Stimulated activated CD8-positive, alpha-beta memory T cell treated with anti-CD3 and anti-CD28 coated beads, Interleukin-4, amount 100 ng/mL, for 48 hours (primary cell): ENCODE measurements around the gene WDR27.

Experiments
- DNase-seq: peaks from one replicate; pipeline ENCODE4 v3.0.0-alpha.2; 2020

WDR27 gene

DNA sequence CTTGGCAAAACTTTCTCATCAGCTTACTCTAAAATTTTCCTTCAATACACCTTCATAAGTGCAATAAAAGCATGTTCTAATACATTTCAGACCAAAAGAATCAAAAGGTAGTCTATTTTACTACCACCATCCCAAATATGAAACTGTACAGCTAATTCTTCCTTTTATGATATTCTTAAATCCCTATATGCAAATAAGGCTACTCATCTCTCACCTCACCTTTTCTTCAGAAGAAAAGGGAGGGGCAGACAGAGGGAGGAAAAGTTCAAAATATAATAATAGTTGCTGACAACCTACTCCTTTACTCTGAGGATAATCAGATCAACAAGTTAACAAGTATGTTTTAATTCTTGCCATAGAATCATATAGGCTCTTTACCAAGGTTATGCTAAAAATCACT is 7.5 kb upstream of the WDR27 start:
- DNase-seq = no peak

DNA sequence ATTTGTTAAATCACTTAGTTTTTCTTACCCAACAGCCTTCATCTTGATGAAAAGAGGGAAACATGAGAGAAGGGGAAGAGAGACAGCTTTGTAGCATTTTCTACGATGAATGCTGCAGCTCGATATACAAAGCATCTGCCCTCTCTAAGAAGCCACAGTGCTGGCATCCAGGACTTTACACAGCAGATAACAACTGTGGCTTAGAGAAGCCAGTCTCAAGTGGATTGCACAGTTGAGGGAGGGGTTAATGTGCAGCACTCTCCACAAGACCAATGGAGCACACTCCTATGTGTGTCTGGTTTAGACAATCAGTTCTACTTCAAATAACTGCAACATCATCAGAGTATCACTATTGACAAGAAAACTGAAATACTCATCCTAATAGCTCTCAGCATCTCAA is 5.9 kb upstream of the WDR27 start:
- no peak for DNase-seq

DNA sequence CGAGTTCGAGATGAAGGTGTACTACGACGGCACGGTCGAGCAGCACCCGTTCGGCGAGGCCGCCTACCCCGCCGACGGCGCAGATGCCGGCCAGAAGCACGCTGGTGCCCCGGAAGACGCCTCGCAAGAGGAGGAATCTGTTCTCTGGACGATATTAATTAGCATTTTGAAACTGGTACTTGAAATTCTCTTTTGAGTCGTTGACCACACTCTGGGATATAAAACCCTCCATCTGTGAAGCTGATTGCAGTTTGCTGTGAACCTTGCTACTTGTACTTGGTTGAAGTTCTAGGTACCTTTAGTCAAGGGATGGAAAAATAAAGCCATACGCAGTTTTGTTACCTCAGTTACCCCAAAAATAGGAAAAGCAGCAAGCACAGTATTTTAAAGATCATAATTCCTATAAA is 1.0 kb upstream of the WDR27 start:
- DNase-seq = no peak

DNA sequence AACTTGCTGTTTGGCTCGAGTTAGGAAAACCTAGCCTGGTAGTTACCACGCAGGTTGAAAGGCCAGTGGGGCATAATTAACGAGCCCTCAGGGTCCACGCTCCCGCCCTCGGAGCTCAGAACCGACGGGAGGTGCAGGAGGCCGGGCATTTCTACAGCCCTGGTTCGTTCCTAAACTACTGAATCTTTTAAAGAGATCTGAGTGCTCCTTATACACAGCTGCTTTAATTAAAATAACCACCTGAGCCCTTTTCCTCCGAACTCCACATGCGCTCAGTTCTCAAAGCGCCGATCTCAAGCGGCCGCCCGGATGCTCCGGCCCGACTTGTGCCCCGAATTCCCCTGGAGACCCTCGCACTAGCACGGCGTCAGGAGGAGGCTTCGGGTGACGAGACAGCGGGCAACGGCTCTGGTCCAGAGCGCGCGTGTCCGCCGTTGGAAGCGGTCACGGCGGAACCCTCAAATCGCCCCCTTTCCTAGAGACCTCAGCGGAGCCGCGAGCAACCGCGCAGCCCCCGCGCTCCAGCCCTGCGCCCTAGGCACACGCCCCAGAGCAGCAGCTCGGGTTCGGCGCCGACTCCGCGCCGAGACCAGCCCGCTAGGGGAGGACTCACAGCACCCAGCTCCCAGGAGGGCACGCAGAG is 397 bp downstream of the WDR27 start:
- peak; percentile 43 for DNase-seq

DNA sequence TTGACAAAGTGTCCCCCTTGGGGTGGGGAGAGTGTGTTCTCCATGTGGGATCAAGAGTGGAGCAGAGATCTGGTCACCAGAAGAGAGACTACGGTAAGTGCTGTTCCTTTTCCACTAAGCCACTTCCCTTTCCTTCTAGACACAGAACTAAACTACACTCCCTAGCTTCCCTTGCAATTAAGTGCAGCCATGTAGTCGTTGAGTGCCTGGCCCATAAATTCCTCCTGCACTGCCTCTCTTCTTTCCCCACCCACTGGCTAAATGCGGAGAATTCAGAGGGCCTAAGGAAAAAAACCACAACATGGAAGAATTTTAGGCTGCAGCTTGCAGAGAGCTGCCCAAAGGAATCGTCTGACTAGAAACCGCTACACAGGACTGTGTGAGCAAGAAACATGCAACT is 1.5 kb downstream of the WDR27 start:
- DNase-seq = no peak

DNA sequence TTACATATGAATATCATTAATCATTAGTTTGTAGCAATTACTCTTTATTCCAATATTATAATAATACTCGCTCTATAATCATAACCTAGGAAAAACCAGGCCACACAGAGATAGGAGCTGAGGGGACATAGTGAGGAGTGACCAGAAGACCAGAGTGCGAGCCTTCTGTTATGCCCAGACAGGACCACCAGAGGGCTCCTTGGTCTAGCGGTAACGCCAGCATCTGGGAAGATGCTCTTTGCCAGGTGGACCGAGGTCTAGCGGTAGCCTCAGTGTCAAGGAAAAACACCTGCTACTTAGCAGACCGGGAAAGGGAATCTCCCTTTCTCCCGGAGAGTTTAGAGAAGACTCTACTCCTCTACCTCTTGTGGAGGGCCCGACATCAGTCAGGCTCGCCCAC is 4.7 kb downstream of the WDR27 start:
- DNase-seq = peak; percentile 47

DNA sequence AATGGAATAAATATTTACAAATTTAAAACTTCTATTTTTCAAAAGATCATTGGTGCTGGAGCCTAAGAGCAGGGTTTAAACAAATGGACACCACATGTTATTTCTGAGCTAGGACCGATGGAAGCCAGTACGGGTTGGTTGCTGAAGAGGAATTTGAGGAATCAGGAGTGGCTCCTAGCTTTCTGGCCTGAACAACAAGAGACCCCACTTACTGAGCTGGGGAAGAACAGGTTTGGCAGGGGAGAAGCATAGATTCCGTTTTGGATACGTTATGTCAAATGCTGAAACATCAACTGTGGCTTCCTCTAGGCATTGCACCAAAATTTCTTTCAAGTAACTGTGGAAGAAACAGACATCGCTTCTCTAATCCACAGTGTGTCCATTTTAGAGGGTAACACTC is 6.7 kb downstream of the WDR27 start:
- DNase-seq = no peak

DNA sequence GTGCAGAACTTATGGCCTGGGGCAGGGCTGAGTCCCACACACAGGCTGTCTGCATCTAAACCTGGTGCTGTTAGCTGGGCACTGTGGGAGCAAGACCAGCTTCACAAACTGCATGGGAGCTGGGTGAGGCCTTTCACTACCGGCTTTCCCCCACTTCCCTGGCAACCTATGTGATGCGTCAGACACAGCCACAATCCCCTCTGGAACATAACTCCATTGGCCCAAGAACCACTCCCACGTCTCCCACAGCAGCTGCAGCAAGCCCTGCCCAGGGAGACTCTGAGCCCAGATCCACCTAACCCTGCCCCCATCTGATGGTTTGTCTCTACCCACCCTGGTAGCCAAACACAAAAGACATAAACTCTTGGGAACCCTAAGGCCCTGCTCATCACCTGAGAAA is 9.3 kb downstream of the WDR27 start:
- no peak for DNase-seq

DNA sequence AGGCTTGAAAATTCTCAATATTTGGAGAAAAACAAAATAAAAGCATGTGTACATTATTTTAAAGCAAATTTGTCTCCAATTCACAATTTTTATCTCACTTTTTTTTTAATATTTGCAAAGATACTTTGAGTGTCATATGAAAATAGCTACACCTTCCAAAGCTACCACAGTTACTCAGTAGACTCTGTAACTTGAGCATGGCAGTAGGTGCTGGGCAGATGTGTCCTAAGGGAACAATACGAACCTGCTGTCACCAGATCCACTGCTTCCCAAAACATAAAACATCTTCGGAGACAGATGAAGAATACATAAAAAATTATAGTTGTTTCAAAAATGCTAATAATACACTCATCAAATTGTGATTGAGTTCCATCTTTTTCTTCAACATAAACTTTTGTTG is 10.6 kb downstream of the WDR27 start:
- no peak for DNase-seq

DNA sequence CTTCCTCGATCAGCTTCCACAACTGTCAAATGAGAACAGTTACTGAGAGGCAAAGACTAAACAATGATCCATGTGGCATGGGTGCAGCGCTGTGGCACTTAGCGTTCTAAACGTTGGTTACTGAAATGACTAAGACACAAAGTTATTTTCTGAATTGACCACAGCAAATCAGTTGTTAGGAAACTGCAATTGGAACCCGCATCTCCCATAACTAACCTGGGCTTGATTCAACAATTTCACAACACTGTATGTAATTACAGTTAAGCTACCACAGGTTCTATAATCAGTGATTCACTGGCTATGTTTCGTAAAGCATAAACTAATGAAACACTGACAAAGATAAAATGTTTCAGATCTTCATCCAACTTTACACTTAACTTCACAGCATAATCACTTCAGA is 12.5 kb downstream of the WDR27 start:
- DNase-seq = no peak

DNA sequence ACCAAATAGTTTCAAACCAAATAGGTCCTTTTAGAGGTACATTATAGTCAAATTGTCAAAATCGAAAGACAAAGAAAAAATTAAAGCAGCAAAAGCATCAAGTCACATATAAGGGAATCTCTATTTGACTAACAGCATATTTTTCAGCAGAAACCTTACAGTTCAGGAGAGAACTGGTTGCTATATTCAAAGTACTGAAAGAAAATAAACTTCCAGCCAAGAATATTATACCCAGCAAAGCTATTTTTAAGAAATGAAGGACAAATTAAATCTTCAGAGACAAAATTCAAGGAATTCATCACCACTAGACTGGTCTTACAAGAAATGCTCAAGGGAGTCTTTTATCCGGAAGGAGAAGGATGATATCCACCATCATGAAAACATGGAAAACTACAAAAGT is 16.0 kb downstream of the WDR27 start:
- no peak for DNase-seq

DNA sequence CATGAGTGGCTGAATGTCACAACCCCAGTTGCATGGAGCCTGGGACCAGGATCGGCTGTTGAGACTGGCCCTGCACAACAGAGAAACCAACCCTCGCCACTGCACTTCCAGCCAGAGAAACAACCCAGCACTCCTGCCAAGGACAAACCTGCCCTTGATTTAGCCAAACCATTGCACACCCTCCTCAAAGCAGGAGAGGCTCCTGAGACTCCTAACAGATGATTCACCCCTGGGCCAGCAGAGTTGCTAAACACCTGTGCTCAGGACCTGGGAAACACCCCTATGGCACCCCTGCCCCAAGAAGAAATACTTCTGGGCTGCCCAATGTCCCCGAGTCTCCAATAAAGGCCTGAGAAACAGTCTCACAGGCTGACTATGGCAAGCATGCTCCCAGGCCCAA is 17.8 kb downstream of the WDR27 start:
- no peak for DNase-seq

DNA sequence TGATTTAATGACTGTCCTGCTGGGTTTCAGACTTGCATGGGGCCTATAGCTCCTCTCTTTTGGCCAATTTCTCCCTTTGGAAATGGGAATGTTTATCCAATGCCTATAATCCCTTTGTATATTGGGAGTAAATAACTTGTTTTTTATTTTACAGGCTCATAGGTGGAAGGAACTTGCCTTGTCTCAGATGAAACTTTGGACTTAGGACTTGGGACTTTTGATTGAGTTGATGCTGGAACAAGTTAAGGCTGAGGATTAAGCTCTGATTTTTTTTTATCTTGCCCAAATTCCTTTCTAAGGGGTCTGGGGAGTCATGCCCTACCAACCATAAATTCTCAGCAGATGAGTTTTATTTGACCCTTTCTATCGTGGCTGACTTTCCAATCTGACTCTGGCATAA is 23.5 kb downstream of the WDR27 start:
- DNase-seq = no peak

DNA sequence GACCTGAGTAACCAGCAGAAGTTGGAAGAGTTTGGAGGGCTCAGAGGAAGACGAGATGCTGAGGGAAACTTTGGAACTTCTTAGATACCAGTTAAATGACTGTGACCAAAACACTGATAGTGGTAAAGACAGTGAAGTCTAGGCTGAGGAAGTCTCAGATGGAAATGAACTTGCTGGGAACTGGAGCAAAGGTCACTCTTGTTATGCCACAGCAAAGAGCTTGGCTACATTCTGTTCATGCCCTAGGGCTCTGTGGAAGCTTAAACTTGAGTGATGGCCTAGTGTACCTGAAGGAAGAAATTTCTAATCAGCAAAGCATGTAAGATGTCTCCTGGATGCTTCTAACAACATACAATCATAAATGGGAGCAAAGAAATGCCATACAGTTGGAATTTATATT is 24.7 kb downstream of the WDR27 start:
- DNase-seq = no peak

DNA sequence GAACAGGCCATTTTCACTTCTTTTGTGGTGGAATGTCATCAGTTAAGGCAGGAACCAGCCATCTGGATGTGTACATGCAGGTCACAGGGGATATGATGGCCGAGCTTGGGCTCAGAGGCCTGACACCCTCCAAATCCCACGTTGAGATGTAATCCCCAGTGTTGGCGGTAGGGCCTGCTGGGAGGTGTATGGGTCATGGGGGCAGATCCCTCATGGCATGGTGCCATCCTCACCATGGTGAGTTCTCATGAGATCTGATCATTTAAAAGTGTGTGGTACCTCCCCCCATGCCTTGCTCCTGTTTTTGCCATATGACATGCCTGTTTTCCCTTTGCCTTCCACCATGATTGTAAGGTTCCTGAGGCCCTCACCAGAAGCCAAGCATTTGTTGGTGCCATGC is 26.8 kb downstream of the WDR27 start:
- no peak for DNase-seq

DNA sequence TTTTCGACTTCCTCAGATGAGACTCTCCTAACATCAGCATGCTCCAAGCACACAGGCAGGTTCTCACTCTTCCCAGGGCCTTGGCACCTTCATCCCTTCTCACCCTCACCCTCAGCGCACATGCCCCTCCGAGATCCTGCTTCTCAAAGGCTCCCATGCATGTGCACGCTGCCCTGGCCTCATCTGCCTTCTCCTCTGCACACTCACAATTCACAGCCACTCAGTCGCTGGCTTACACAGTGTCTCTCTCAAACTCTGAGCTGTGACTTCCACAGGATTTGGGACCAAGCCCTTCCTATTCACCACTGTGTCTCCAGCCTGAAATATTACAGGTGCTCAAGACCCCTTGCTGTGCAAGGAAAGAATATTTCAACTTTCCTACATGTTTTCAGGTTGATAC is 30.3 kb downstream of the WDR27 start:
- no peak for DNase-seq

DNA sequence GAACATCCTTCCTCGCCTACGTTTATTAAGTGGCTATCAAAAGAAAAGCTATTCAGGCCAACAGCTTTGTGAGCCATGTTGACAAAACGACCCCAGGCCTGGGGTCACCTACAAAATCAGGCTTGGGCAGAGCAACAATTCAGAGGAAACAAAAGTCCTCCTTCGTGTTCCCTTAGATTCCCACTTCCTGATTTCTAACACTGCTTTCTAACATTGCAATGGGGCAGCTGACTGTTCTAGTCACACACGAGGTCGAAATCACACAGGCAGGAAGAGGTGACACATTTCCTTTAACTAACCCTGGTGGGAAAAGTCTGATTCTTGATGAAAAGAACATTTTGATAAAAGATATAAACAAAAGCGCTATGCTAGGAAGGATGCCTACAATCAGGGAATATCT is 31.9 kb downstream of the WDR27 start:
- DNase-seq = no peak

DNA sequence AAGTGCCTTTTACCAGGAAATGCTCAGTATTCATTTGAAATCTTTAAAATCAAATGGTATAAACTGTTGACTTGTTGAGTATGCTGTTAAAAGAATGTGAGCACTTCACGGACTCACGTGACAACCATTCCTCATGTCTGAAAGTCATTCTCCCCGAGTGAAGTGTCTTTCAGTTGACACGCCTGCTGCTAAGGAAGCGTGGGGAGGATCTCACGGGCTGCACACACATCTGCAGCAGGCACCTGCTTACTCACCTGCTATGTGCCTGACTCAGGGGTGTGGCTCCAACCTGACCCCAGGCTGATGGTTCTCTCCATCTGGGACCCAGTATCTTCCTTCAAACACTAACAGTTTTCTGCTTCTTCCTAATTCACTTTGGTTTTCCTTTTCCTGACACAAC is 32.7 kb downstream of the WDR27 start:
- DNase-seq = no peak

DNA sequence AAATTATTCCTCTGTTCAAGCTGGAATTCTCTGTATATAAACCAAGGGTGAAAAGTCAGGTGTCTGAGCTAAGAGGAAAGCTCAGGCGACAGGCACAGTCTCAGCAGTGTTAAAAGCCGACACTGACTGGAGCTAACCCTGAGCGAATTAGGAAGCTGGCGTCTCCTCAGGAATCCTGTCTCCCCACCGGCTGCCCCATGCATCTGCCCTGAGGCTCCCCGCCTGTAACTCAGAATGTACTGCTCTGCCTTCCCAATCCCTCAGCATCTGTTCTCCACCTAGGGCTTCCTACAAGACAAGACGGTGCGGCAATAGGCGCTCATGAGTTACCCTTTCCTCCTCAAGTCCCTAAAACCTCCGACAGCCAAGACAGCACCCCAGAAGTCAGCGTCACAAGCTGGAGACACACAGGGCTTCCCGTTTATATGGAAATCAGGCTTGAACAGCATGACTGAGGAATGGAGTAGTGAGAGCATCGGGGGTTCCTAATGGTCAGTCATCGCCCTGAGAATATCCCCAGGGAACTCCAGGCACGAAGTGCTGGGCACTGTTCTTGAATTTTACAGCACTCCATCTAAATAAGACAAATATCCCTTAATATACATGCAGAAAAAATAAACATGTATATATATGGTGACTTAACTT is 33.5 kb downstream of the WDR27 start:
- no peak for DNase-seq

DNA sequence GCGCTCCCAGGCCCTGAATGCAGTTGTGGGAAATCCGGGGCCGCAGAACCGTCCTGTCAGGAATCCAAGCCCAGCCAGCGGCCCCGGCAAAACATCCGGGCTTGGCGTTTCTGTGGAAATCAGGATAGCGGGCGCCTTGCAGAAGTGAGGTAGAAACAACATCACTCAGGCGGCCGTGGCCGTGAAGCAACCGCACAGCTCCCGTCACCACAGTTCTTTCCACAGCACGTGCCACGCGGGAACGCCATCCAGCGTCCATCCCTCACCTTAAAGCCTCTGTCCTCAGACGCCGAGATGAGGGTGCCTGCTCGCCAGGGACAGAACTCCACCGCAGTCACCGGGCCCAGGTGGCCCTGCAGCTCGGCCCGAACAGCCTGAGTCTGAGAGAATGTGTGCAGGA is 34.1 kb downstream of the WDR27 start:
- DNase-seq = no peak

DNA sequence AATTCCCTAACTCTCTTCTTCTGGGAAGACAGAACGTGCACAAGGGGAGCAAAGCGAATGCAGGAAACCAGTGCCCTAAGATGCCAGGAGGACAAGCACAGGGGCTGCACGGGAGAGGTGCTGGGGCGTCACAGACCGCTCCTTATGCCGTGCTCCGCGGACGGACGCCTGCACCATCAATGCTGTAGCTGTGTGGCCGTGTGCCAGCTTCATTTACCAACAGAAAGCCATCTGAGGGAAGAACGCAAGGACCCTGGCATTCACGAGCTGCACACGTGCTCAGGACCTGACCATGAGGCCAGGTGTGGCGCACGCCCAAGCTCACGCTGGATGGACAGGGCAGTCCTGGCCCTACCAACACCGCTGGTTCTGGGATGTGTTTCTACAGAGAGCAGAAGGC is 35.4 kb downstream of the WDR27 start:
- DNase-seq = no peak

DNA sequence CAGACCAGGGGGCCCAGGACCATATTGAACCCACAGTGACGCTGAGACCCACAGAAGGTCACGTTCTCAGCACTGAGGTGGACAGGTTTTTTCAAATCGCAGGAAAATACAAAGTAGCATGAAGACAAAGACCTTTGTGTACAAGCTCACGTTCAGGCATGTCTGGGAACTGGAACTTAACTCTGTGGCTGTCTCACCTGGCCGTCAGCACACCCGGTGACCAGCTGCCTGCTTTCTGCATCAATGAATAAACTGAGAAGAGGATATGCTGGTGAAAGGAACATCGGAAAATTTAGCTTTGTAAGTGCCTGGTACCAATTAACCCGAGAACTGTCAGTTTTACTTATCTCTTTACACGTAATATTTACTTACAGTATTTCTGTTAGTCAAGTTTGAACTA is 36.5 kb downstream of the WDR27 start:
- DNase-seq = no peak

DNA sequence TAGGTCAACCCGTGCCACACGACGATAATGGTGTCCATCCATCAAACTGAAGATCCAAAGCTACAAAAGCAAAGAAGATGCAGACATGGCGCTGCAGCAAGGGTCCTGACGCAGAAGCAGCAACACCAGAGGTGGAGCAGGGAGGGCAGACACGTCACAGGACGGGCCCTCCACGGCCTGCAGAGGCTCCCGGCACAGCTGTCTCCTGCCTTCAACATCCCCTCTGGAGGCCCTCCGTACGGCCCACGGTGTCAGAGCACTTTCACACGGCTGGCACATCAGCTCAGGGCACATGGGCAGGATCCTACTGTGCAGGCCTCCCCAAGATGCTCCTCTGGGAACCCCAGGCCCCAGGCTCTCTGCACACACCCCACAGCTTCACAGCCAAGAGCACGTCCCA is 37.6 kb downstream of the WDR27 start:
- DNase-seq = no peak

DNA sequence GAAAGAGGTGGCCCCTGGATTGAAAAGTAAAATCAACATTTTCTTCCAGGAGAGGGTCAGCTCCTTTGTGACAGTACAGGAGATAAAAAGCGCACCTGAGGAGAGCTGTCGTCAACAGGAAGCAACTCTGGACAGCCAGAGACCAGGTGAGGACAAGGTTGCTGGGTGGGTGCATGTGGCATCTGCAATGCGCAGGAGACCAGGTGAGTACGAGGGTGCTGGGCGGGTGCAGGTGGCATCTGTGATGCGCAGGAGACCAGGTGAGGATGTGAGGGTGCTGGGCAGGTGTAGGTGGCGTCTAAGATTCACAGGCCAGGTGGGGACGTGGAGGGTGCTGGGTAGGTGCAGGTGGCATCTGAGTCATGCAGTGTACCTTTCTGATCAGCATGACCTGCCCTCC is 38.4 kb downstream of the WDR27 start:
- DNase-seq = no peak

DNA sequence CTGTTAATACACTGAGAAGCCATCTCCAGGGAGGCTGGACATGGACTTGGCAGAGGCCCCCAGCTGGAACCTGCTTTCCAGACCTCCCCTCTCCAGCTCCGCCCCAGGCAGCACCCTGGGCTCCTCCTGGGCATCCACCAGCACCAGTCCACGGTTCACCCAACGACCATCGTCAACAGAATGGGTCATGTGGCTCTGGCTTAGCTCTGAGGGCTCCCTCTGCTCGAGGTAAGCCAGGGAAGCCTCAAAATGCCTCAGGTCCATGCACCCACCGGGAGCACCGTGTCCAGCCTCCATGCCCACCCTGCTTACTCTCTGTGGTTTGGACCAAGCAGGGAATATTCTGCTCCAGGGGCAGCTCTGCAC is 40.5 kb downstream of the WDR27 start:
- no peak for DNase-seq
